ENCODE results near the gene KCNC1.

GRCh38 chr11:17805043-17805442 lies 70.5 kb downstream of the KCNC1 start:
- no peak for TF ChIP-seq ZNF180 (CRISPR knock-in tag; IDR thresholded peaks at IDR 0.05; ENCODE audit: borderline replicate concordance, low read depth)
- TF ChIP-seq, protein P1, sequence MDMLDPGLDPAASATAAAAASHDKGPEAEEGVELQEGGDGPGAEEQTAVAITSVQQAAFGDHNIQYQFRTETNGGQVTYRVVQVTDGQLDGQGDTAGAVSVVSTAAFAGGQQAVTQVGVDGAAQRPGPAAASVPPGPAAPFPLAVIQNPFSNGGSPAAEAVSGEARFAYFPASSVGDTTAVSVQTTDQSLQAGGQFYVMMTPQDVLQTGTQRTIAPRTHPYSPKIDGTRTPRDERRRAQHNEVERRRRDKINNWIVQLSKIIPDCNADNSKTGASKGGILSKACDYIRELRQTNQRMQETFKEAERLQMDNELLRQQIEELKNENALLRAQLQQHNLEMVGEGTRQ (IDR thresholded peaks at IDR 0.05; ENCODE audit: low read depth, low read length), result no peak
- TF ChIP-seq, protein P1 (CRISPR knock-in tag; IDR thresholded peaks at IDR 0.05; ENCODE audit: borderline replicate concordance), result no peak
- TF ChIP-seq CTCF (CRISPR knock-in tag; IDR thresholded peaks at IDR 0.05), result no peak
- TF ChIP-seq ZMYM2 (CRISPR knock-in tag; IDR thresholded peaks at IDR 0.05), result no peak
- no peak for TF ChIP-seq RAD21 (CRISPR knock-in tag; IDR thresholded peaks at IDR 0.05)
- no peak for TF ChIP-seq POLR2A (IDR thresholded peaks at IDR 0.05; ENCODE audit: insufficient read depth in 1 of 2, low read depth in 2 of 2, low read length in 2 of 2)
- no peak for TF ChIP-seq GATA4 (IDR thresholded peaks at IDR 0.05; ENCODE audit: borderline replicate concordance, low read depth)

All from HepG2 (cell line).